DOHH2 (cell line): ENCODE data around the gene CLCA1.

Source experiments
- CTCF ChIP-seq: fragments of 200-600 bp; sonication (generic); IDR thresholded peaks from one replicate; pipeline ENCODE4 v1.5.1; 2014; ENCODE audit warnings: antibody characterized with exemption, mild to moderate bottlenecking, low read depth, low read length; ENCODE audit not compliant: poor library complexity, severe bottlenecking
- EZH2phosphoT487 ChIP-seq: fragments of 200-600 bp; sonication (generic); IDR thresholded peaks from 2 replicates; pipeline ENCODE4 v1.6.1; 2017; ENCODE audit warnings: borderline replicate concordance, mild to moderate bottlenecking, antibody characterized with exemption, low read length, moderate library complexity, mixed read lengths

GRCh38 chr1:86421601-86422280 is 47.0 kb upstream of the CLCA1 start:
- no peak for TF ChIP-seq CTCF
- TF ChIP-seq EZH2phosphoT487 = no peak
